ENCODE measurements around the gene CALHM3.

DNA sequence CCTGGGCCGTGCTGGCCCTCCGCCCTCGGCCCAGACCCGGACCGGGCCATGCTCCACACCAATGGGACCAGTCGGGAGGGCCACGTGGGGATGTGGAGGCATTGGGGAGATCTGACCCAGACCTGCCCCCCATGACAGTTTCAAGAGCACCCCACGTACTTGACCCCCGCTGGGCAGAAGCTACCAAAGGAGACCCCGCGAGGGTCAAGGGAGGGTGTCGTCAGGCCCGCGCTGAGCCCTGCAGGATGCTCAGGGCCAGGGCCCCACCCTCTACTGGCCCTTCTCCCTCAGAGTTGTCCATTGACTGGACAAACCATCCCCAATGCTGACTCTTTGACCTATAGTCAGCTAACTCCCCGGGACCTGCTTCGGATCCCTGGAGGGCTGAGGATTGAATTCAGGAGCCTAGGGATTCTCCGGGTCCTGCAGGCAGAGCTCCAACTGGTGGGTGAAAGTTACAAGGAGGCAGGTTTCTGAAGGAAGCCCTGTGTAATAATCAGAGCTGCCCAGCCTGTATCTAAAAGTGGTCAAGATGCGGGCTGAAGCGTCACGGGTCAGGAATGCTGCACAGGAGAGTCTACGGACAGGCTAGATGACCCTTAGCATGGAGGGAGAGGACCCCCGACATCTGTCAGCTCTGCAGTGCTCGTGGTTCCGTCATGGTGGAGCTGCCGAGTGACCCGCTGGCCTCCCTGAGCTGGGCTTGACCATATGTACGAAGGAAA is 26.4 kb downstream of the CALHM3 start:
- TF ChIP-seq POLR2A (IDR thresholded peaks at IDR 0.05; ENCODE audit: low read depth, low read length) (no peak), TAF1 (IDR thresholded peaks at IDR 0.05; ENCODE audit: low read depth, low read length) (no peak), POLR2AphosphoS5 (IDR thresholded peaks at IDR 0.05; ENCODE audit: low read depth, low read length) (no peak), PAX5 (IDR thresholded peaks at IDR 0.05; ENCODE audit: insufficient read depth, low read length, severe bottlenecking) (no peak)

All from GM12891 (cell line).